ENCODE data around the gene SLCO1C1.

SLCO1C1 gene

DNA sequence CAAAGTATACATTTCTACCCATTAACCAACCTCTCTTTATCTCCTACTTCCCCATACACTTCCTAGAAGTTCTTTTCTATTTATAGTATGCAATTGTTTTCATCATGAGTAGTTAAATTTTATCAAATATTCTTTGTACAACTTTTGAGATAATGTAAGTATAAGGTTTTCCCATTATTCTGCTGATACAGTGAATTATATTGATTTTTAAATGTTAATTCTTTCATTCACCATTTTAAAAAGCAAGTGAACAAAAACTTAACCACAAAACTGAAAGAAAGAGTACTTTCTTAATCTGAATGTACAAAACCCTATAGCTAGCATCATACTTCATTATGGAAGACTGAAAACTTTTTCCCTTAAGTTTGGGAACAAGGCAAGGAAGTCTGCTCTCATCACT, 105.9 kb downstream of the SLCO1C1 start (continued):
- no peak for TF ChIP-seq BCL6B (tag by site-specific recombination; IDR thresholded peaks at IDR 0.05)
- no peak for TF ChIP-seq ZNF335 (tag by site-specific recombination; conservative IDR thresholded peaks at IDR 0.05)
